Measurements from ENCODE around the gene LRRC45.

Gene LRRC45

GRCh38 chr17:82011617-82012187 lies 11.4 kb upstream of the LRRC45 start:
- no peaks in the 10 kb centered on the region for H3K36me3 ChIP-seq (replicated peaks; ENCODE audit: low read depth, low read length)
- H3K4me2 ChIP-seq (ENCODE audit: low read length): no peak overlapping the region
- H3K27me3 ChIP-seq (ENCODE audit: low read depth, low read length): no peaks in the 10 kb centered on the region
- H3K9ac ChIP-seq (ENCODE audit: low read length): no peak overlapping the region
- H2AFZ ChIP-seq (ENCODE audit: low read depth, low read length): no peak overlapping the region
- no peaks in the 10 kb centered on the region for H3K9me3 ChIP-seq (ENCODE audit: insufficient read depth, low read length)
- TF ChIP-seq EZH2phosphoT487 (IDR thresholded peaks at IDR 0.05; ENCODE audit: low read depth) (no peak), CTCF (IDR thresholded peaks at IDR 0.05; ENCODE audit: low read depth, low read length) (no peak)
- H3K4me3 ChIP-seq (ENCODE audit: low read length): no peak overlapping the region
- H3K79me2 ChIP-seq (ENCODE audit: low read length): no peaks in the 10 kb centered on the region
- no peak overlapping the region for H3K27ac ChIP-seq (ENCODE audit: low read length)
- H4K20me1 ChIP-seq (ENCODE audit: insufficient read depth, low read length): no peaks in the 10 kb centered on the region
- no peaks in the 10 kb centered on the region for H3K4me1 ChIP-seq (ENCODE audit: low read length)

GRCh38 chr17:82012261-82012639 lies 10.9 kb upstream of the LRRC45 start:
- Histone ChIP-seq H3K27ac (ENCODE audit: low read length) (no peak overlapping the region), H4K20me1 (ENCODE audit: insufficient read depth, low read length) (no peaks in the 10 kb centered on the region)
- TF ChIP-seq EZH2phosphoT487 (IDR thresholded peaks at IDR 0.05; ENCODE audit: low read depth) (no peak), CTCF (IDR thresholded peaks at IDR 0.05; ENCODE audit: low read depth, low read length) (no peak)

GRCh38 chr17:82012640-82013295 lies 10.3 kb upstream of the LRRC45 start:
- Histone ChIP-seq H3K4me2 (ENCODE audit: low read length) (no peak overlapping the region), H3K27me3 (ENCODE audit: low read depth, low read length) (no peaks in the 10 kb centered on the region)

More at GRCh38 chr17:82012261-82012639, 10.9 kb upstream of the LRRC45 start:
- Histone ChIP-seq H2AFZ (ENCODE audit: low read depth, low read length) (no peak overlapping the region), H3K9me3 (ENCODE audit: insufficient read depth, low read length) (no peaks in the 10 kb centered on the region), H3K4me1 (ENCODE audit: low read length) (0 out of 2 replicates have a peak, but pooled peaks cover under 1% of the 10 kb centered on the region), H3K9ac (ENCODE audit: low read length) (no peak overlapping the region), H3K4me3 (ENCODE audit: low read length) (no peak overlapping the region), H3K4me2 (ENCODE audit: low read length) (no peak overlapping the region), H3K27me3 (ENCODE audit: low read depth, low read length) (no peaks in the 10 kb centered on the region), H3K79me2 (ENCODE audit: low read length) (no peaks in the 10 kb centered on the region), H3K36me3 (replicated peaks; ENCODE audit: low read depth, low read length) (no peaks in the 10 kb centered on the region)

More at GRCh38 chr17:82012640-82013295, 10.3 kb upstream of the LRRC45 start:
- Histone ChIP-seq H3K9me3 (ENCODE audit: insufficient read depth, low read length) (no peaks in the 10 kb centered on the region), H4K20me1 (ENCODE audit: insufficient read depth, low read length) (no peaks in the 10 kb centered on the region), H3K27ac (ENCODE audit: low read length) (no peak overlapping the region), H3K4me1 (ENCODE audit: low read length) (0 out of 2 replicates have a peak, but pooled peaks cover 3% of the 10 kb centered on the region), H3K36me3 (replicated peaks; ENCODE audit: low read depth, low read length) (no peaks in the 10 kb centered on the region), H3K79me2 (ENCODE audit: low read length) (no peaks in the 10 kb centered on the region), H3K9ac (ENCODE audit: low read length) (no peak overlapping the region), H3K4me3 (ENCODE audit: low read length) (no peak overlapping the region), H2AFZ (ENCODE audit: low read depth, low read length) (no peak overlapping the region)
- TF ChIP-seq CTCF (IDR thresholded peaks at IDR 0.05; ENCODE audit: low read depth, low read length): no peak
- TF ChIP-seq EZH2phosphoT487 (IDR thresholded peaks at IDR 0.05; ENCODE audit: low read depth): no peak
